Hematopoietic multipotent progenitor cell treated with erythropoietin and hydrocortisone succinate and interleukin-3 and kit ligand, for 17 days (in vitro differentiated cells): Measurements from ENCODE around the gene PNCK.
"Not testable (repeated sequence)": the region's sequence is repeated elsewhere in the genome, so short reads cannot be mapped to it uniquely, and the experiment has no call there.

Source experiments
- DNase-seq: peaks from one replicate; pipeline ENCODE4 v3.0.0-alpha.2; 2015; ENCODE audit warnings: low spot score

PNCK gene

DNA sequence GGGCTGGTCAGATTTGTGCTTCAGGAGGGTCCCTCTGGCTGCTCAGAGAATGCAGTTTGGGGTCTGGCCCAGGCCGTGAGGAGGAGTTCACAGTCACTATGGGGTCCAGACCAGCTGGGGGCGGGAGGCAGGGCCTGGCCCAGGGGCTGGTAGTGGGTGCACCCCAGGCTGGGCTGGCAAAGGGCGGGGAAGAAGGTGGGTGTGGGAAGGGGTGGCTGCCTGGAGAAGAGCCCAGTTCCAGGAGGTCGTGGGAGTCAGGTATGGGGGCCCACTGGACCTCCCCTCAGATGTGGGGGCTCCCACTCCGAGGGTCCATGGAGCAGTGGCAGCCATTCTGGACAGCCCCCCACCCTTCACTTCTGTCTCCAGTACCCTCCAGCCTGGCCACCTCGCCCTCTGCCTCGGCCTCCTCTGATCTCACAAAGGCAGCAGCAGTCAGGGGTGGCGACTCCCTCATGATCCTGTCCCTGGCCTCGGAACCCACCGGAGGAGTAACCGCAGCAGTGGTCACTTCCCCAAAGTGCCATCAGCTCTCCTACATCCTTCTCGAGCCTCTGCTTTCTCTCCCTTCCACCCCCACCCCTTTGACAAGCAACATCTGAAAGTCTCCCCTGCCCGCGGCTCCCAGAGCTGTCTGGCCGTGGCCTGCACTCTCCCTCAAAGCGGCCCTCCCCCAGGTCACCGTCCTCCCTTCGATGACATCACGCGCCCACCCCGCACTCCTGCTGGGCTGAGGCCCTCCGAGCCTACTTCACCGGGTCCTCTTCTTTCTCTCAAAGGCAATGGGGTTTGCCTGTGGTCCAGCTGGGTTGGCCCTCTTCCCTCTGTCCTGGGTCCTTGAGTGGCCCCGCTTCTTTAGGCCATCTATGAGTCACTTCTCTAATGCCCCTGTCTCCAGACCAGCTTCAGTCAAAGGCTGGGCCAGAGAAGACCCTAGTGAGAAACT, 12.4 kb upstream of the PNCK start:
- no peak for DNase-seq

DNA sequence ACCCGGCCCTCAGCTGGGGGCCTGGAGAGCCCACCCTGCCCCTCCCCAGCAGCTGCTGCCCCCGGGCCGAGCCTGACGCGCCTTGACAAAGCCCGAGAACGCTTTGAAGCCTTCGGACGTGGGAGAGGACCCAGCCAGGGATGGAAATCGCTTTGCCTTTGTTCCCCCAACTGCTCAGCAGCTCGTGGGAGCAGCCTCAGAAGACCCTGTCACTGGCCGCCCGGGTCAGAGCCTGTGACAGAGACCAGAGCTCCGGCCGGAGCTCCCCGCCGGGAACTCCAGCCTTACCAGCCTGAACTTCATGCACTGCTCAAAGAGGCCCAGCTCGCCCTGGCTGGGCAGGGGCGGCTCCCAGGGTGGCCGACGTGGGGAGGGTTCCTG, 11.5 kb upstream of the PNCK start:
- no peak for DNase-seq

DNA sequence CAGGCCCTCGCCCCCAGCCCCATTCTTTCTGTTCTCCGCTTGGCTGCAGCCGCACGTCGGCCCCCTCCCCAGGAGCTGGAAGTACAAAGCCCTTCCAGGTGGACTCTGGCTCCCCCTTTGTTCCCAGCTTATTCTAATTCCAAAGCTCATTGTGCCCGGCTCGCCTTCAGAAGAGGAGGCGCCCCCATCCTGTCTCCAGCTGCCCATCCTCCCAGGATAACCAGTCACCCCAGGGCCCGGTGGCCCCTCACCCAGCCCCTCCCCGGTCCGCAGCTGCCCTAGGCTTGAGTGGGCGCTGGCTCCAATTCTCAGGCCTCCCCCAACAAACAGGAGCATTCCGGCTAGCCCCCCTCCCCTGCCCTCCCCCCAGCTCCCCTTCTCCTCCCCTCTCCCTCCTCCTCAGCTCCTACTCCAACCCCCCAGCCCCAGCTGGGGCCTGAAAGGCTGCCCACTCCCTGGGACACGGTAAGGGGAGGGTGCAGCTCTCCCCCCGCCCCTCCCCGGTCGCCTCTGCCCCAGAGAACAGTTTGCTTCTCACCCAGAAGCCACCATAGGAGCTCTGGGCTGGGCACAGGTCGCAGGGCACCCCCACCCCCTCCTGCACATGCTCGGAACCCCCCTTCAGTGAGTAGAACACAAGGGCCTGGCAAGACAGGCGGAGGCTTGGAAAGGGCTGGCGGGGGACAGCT, 11.0 kb upstream of the PNCK start:
- no peak for DNase-seq

DNA sequence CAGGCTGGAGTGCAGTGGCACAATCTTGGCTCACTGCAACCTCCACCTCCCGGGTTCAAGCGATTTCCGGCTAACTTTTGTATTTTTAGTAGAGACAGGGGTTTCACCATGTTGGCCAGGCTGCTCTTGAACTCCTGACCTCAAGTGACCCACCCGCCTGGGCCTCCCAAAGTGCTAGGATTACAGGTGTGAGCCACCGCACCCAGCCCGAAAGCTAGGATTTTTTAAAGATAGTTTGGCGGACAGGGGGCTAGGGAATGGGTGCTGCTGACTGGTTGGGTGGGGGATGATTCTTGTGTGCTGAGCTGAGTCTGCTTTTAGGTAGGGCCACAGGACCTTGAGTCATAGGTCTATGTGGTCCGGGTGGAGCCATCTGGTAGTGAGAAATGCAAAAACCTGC, 9.9 kb upstream of the PNCK start:
- DNase-seq = not testable (repeated sequence)

DNA sequence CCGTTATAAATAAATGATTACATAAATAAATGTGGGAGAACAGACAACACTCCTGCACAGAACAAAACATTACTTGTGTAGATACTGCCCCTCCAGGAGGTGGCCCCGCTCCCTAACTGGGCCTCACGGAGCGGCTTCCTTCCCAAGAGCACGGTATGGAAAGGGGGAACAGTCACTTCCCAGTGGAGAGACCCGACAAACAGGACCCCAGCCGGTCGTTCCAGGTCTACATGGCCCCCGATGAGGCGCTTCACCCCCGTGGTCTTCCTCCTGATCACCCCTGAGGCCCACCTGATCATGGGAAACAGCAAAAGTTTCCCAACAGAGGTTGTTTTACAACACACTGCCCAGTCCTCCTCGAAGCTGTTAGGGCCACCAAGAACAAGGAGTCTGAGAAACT, 7.6 kb upstream of the PNCK start:
- no peak for DNase-seq

DNA sequence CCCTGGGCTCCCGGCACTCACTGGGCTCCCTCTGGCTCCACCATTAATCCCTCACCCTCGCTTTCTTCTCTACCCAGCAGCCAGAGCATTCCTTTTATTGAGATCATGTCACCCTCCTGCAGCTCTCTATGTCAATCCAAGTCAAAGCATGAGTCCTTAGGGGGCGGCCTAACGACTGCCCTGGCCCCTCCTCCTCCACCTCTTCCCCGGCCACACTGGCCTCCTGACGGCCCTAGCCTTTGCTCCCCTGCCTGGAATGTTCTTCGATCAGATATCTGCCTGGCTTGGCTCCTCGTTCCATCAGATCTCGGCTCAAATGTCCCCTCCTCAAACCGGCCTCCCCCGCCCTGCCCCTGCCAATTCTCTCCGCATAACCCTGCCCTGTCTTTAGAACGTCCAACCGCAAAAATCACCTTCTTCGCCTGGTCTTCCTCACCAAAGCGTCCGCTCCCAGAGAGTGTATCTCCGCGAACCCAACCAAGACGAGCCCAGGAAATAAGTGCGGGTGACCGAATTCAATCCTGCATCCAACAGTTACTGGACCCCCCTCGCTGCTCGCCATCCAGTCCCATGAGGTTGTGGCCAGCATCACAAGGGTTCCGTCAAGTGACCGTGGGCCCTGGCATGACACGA, 722 bp upstream of the PNCK start:
- no peak for DNase-seq

DNA sequence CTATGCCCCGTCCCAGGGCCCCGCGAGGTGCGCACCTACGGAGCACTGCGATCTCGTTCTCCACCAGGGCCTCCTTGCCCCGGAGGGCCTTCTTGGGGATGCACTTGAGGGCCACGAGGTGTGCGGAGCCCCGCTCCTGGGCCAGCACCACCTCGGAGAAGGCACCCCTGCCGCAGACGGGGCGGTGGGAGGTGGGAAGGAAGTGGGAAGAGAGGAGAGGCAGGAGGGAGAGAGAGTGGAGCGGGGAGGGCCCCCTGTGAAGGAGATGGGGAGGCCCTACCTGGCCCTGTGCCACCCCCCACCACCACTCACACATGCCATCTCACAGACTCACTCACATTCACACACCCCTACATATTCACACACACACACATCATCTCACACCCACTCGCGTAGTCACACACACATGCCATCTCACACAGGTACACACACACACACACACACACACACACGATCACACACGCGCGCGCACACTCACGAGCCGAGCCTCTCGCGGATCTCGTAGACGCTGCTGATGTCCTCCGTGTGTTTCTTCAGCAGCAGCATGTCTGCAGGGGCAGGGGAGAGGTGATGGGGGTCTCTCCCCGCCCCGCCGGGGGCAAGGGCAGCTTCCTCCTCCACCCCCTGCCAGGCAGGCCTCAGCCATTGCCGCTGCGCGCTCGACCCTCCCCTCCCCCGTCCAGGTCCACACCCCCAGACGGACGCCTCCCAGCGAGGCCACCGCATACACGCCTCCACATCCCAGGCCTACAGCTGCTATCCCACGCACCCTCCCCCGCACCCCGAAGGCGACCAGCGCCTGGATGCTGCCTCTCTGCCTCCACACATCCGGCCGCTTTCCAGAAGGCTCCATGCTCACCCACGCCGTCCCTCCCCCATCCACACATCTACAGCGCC, 834 bp downstream of the PNCK start:
- no peak for DNase-seq

DNA sequence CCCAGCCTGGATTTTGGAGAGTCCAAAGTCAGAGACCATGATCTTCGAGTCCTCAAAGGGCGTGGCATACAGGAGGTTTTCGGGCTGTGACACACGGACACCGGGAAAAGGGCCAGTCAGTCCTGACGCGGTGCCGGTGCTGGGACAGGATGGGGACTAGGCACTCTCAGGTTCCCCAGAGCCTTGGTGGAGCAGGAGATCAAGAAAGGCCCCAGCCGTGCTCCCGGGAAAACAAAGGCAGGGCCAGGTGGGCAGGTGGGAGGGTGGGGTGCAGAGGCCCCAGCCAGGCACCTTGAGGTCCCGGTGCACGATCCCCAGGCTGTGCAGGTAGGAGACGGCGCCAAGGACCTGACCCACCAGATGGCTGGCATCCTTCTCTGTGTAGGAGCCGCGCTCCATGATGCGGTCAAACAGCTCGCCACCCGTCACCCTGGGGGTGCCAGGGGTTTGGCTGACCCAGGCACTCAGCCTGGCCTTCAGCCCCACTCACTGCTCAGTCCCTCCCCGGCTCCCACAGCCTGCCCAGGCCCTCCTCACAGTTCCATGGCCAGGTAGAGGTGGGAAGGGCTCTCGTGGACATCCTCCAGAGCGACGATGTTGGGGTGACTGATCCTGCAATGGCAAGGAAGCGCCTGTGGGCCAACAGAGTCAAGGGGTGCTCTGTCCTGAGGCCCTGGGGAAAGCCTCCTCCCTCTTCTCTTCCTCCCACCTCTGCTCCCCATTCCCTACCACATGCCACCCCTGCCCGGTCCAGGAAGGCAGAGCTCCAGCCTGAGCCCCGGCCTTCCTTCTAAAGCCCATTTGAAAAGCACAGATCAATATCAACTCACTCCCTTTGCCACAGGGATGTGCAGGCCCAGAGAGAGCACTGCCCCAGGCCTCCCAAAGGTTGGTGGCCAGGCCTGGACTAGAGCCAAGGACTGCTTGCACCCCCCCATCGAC, 1.8 kb downstream of the PNCK start:
- DNase-seq = no peak

DNA sequence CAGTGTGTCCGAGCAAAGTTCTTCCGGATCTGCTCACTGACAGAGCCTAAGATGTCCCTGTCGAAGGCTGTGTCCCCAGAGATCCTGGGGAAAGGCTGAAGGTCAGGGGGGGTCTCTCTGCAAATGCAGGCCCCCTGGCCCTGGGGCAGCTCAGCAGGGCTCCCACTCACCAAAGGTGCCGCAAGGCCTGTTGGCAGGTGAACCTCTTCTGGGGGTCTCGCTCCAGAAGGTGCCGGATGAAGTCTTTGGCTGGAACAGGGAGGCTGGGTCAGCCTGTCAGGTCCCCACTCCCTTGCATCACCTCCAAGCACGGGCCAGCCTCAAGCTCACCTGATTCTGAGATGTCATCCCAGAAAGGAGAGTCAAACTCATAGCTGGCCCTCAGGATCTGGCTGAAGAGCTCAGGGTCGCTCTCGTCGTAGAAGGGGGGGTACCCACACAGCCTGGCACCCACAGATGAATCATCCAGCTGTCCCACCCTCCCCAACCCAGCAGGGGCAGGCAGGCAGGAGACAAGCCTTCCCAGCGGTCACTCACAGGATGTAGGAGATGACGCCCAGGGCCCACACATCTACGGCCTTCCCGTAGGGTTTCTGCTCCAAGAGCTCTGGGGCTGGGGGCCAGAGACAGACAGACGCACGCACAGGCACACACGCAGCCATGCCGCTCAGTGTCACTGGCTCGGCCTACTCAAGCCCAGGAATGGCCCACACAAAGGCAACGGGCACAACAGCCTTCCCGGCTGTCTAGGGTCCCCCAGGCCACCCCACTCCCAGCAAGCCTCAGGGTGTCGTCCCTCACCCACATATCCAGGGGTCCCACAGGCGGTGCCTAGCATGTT, 2.6 kb downstream of the PNCK start:
- DNase-seq = no peak

DNA sequence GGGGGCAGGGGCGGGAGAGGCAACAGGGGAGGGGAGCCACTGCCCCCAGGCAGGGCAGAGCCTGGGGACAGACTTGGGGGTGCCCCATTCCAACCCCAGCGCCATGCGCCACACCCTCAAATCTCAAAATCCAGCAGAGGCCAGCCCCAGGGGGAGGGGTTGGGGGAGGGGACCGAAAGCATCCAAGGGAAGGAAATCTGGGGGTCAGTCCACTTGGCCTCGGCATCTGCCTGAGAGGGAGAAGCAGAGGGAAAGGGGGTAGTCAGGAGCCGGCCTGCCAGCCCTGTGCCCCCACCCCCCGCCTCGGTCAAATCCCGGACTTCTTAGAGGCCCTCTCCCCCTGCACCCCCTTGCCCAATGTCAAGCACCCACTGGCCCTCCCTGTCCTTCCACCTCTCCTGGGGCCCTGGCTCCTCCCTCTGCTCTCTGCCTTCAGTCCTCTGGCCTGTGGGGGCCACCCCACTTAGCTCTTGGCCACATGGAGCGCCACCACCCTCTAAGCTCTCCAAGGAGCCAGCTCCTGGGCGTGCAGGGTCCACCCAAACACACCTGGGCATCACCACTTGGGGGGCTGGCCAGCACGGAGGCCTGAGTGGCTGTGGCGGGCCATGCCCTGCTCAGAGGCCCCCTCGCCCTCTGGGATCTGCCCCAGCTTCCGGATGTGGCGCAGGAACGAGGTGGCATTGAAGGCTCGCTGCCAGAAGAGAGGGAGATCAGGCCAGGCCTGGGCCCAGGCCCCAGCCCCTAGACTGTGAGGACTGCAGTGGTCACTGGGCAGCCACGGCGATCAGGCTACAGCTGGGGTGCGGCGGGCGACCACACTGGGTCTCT, 3.5 kb downstream of the PNCK start:
- no peak for DNase-seq

DNA sequence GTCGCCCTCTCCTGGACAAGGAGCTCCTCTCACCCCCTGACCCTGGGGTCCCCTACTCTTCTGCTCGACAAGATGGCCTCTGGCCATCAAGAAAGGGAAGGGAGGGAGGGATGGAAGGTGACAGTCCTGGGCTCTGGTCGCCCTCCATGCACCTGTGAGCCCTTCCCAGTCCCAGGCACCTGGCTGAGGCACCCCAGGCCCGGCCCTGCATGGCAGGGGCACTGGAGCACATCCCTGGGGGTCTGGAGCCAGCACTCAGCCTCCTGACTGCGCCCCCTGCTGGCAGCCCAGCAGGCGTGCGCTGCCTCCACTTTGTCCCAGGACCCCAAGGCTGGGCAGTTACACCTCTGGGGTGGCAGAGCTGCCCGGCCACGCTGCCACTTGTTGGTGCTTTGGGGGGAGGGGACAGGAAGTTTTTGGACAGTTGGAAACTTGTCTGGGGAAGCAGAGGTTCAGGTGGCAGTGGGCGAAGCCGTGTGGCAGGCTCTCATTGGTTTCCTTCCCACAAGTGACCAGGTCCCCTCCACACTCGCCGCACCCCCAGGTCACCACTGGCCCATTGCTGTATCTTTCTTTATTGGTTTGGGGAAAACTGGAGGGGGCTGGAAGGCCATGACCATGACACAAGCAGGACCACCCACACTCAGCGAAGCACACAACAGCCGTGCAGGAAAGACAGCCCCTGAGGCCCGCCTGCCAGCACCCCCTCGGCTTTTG, 4.3 kb downstream of the PNCK start:
- DNase-seq = peak; percentile 51

DNA sequence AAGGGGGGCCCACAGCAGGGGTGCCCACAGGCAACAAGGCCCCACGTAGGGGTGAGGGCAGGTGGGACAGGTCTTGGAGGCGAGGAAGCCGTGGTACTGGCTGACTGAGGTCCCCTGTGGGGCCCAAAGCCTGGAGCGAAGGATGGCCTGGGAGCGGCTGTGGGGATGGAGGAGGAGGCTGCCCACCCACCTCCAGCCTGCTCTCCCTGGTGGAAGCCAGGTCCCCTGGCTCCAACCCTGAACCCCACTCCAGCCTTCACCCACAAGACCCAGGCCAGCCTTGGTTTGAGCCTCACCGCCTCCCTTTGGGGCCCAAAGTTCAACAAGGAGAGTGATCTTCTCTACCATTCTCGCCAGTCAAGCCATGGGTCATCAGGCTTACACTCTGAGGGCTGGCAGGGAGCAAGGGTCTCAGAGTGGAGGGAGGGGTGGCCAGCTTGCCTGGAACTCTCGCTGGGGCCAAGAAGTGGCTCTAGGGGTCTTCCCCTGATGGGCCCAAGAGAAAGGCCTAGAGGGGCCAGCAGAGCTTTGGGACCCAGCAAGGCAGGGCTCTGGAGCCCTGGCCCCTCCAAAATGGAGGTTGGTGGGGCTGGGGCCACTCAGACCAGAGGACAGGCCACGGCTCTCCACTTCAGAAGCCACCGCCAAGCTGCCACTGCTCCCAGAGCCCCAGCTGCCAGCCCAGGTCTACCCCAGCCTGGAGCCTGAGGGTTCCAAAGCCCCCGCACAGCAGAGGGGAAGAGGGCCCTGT, 5.0 kb downstream of the PNCK start:
- no peak for DNase-seq

DNA sequence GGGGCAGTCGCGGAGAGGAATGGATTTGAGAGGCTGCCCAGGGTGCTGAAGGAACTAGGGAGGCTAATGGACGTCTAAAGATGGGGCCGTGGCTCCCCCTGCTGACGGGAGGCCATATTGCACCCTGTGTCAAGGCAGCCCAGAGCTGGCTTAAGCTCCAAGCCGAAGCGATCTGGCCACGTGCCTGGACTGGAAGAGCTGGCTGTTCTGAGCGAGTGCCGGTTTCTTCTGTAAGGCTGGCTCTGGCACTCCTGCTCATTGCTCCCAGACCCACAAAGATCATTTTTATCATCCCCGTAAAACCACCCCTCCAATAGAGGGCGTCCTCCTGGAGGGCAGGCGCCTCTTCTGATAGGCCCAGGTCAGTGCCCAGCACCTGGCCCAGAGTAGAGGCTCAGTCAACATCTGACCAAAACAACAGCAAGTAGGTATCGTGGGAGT, 5.6 kb downstream of the PNCK start:
- peak; percentile 75 for DNase-seq

DNA sequence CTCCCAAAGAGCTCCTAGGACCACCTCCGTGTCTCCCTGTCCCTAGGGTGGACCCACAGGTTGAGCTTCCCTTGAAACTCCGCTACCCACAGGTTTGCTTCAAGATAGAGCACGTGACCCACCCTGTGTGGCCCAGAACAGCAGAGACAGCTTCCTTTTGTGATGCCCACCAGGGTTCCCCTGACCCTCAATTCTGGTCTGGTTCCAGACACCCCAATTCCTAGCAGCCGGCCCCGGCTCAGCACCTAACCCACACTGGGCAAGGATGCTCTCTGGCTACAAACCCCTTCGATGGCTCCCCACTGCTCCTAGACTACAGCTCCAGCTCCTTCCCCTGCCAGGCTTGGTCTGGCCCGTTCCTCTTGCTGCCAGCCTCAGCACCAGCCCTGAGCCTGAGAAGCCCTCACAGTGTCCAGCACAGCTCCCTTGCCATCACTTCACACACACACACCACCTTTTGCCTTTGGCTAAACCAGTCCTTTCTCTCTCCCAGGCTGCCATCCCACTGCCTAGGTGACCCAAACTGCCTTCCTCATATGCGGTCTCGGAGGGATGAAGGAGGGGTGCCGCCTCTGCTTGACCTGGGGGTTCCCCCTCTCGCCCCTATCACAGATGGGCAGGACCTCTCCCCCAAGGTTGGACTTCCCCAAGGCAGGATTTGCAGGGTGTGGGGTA, 6.2 kb downstream of the PNCK start:
- DNase-seq = no peak

DNA sequence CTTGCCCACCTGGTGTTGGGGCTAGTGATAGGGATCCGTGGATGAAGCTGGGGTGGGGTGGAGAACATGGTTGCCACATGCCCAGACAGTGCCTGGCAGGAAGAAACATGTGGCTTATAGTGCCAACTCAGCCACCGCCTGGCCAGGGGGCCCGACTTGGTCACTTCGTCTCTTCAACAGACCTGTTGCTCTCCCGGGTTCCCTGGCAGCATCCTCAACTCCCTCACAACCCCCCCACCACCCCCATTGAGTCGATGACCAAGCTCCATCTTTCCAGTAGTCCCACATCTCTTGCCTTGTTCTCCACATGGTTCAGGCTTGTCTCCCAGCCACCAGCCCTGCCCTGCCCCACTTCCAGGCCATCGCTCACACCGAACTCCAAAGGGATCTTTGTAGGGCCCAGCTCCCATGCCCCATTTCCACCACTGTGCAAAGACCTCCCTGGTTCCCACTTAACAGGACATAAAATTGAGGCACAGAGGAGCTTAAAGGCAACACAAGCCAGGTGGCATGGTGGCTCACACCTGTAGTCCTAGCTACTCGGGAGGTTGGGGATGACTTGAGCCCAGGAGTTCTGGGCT, 7.8 kb downstream of the PNCK start:
- no peak for DNase-seq

DNA sequence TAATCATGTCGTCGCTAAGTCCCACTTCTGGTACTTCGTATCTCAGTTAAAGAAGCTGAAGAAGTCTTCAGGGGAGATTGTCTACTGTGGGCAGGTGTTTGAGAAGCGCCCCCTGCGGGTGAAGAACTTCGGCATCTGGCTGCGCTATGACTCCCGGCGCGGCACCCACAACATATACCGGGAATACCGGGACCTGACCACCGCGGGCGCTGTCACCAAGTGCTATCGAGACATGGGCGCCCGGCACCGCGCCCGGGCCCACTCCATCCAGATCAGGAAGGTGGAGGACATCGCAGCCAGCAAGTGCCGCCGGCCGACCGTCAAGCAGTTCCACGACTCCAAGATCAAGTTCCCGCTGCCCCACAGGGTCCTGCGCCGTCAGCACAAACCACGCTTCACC, 11.3 kb downstream of the PNCK start:
- DNase-seq = peak; percentile 44

DNA sequence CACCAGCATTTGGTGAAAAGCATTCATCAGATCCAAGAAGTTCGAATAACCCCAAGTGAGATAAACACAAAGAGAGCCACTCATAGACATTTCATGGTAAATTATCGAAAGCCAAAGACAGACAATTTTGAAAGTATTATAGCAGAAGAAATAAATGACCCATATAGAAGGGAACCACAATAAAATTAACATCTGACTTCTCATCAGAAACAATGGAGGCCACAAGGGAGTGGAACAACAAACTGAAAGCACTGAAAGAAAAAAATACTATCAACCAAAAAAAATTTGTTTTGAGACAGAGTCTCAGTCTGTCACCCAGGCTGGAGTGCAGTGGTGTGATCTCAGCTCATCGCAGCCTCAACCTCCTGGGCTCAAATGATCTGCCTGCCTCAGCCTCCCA, 14.3 kb downstream of the PNCK start:
- DNase-seq = no peak
